ENCODE data around the gene FHOD3.
A peak's percentile ranks its signal among the peaks of the same experiment; 100 is the strongest.

The FHOD3 gene

DNA sequence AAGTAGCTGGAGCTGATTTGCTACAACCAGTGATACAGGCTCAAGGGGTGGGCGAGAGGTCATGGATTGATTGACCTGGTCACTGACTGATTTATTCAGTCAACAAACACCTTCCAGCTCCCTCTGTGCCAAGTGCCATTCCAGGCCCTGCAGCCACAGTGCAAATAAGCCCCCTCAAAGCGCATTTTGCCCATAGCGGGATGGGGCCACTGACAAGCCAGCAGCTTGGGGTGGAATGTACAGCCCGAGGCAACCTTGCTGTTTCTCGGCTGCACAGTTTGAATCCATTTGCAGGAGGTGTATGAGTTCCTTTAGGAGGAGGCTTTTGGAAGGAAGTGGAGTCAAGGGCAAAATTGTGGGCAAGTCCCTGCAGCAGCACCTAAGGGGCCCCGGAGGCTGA, 296.1 kb downstream of the FHOD3 start:
- Histone ChIP-seq H3K4me3 (ENCODE audit: low read length, poor library complexity, severe bottlenecking) (no peak overlapping the region), H3K36me3 (ENCODE audit: insufficient read depth, low read length) (no peaks in the 10 kb centered on the region), H4K20me1 (ENCODE audit: insufficient read depth, low read length, poor library complexity, severe bottlenecking) (no peaks in the 10 kb centered on the region), H3K27me3 (ENCODE audit: insufficient read depth, low read length, poor library complexity, severe bottlenecking) (no peaks in the 10 kb centered on the region), H3F3A (ENCODE audit: low read depth) (no peaks in the 10 kb centered on the region), H3K4me1 (ENCODE audit: insufficient read depth, low read length, poor library complexity, severe bottlenecking) (peaks cover 35% of the 10 kb centered on the region), H2AFZ (ENCODE audit: low read length) (no peak overlapping the region), H3K9me2 (replicated peaks; ENCODE audit: low read depth, low read length) (no peaks in the 10 kb centered on the region), H3K9ac (ENCODE audit: low read depth, low read length, poor library complexity, severe bottlenecking) (no peak overlapping the region), H3K79me2 (ENCODE audit: insufficient read depth, low read length) (no peaks in the 10 kb centered on the region), H3K9me3 (ENCODE audit: insufficient read depth, low read depth, low read length) (no peaks in the 10 kb centered on the region), H3K4me2 (ENCODE audit: low read depth, low read length, poor library complexity, severe bottlenecking) (no peak overlapping the region)
- TF ChIP-seq EZH2phosphoT487 (IDR thresholded peaks at IDR 0.05; ENCODE audit: borderline replicate concordance) = no peak

DNA sequence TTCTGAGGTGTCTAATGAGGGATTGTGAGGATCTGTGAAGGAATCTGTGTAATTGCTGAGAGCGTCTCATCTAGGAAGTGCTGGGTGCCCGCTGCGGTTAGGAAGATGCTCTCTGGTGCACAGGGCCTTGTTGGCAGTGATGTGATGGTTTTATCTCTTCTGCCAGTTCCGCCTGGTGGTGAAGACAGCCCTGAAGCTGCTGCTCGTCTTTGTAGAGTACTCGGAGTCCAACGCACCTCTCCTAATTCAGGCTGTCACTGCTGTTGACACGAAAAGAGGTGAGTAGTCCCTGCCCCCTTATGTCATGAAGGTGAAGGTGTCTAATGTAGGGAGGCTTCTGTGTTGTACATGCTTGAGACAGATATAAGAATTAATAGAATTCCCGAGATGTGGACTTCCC, 297.1 kb downstream of the FHOD3 start:
- Histone ChIP-seq H4K20me1 (ENCODE audit: insufficient read depth, low read length, poor library complexity, severe bottlenecking) (no peaks in the 10 kb centered on the region), H2AFZ (ENCODE audit: low read length) (peak overlapping the region; percentile 52; the same call in 1 of the 2 replicates), H3K36me3 (ENCODE audit: insufficient read depth, low read length) (no peaks in the 10 kb centered on the region), H3K9me2 (replicated peaks; ENCODE audit: low read depth, low read length) (no peaks in the 10 kb centered on the region), H3K4me1 (ENCODE audit: insufficient read depth, low read length, poor library complexity, severe bottlenecking) (peaks cover 26% of the 10 kb centered on the region), H3K27me3 (ENCODE audit: insufficient read depth, low read length, poor library complexity, severe bottlenecking) (no peaks in the 10 kb centered on the region), H3K79me2 (ENCODE audit: insufficient read depth, low read length) (no peaks in the 10 kb centered on the region), H3K4me3 (ENCODE audit: low read length, poor library complexity, severe bottlenecking) (no peak overlapping the region), H3K9me3 (ENCODE audit: insufficient read depth, low read depth, low read length) (no peaks in the 10 kb centered on the region), H3K9ac (ENCODE audit: low read depth, low read length, poor library complexity, severe bottlenecking) (no peak overlapping the region), H3K4me2 (ENCODE audit: low read depth, low read length, poor library complexity, severe bottlenecking) (no peak overlapping the region), H3F3A (ENCODE audit: low read depth) (no peaks in the 10 kb centered on the region)
- no peak for TF ChIP-seq EZH2phosphoT487 (IDR thresholded peaks at IDR 0.05; ENCODE audit: borderline replicate concordance)
- TF ChIP-seq, protein P1, sequence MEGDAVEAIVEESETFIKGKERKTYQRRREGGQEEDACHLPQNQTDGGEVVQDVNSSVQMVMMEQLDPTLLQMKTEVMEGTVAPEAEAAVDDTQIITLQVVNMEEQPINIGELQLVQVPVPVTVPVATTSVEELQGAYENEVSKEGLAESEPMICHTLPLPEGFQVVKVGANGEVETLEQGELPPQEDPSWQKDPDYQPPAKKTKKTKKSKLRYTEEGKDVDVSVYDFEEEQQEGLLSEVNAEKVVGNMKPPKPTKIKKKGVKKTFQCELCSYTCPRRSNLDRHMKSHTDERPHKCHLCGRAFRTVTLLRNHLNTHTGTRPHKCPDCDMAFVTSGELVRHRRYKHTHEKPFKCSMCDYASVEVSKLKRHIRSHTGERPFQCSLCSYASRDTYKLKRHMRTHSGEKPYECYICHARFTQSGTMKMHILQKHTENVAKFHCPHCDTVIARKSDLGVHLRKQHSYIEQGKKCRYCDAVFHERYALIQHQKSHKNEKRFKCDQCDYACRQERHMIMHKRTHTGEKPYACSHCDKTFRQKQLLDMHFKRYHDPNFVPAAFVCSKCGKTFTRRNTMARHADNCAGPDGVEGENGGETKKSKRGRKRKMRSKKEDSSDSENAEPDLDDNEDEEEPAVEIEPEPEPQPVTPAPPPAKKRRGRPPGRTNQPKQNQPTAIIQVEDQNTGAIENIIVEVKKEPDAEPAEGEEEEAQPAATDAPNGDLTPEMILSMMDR (conservative IDR thresholded peaks at IDR 0.05; ENCODE audit: low read length) = no peak

DNA sequence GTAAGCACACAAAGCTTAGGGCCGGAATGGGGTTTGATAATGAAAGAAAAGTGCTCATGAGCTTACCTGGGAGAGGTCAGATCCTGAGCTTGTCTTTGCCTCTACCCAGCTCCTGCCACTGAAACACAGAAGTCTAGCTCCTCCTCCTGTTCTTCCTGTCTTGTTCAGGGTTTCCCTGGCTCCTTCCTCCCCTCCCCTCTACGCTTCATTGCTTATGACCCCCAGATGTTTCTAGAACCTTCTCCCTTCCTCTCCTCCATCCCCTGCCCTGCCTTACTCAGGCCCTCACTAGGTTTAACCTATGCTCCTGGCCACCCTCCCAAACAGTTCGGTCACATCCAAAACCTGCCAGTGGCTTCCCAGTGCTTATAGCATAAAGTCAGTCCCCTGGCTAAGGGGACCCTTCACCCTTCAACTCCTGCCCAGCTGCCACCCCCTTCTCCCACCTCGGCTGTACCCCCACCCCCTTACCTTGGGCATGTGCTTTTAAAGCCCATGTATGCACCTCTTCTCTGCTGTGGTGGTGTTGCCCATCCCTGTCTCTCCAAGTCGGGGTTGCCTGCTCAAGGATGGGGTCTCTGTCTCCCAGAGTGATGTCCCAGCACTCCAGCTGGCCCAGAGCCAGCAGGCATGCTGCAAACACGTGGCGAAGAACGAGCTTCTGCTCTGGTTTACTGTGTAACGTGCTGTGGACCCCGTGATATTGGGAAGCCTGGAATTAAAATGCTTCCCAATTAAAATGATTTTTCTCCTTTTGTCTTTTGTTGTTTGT, 297.7 kb downstream of the FHOD3 start:
- Histone ChIP-seq H3K4me1 (ENCODE audit: insufficient read depth, low read length, poor library complexity, severe bottlenecking) (peaks cover 21% of the 10 kb centered on the region), H3K27me3 (ENCODE audit: insufficient read depth, low read length, poor library complexity, severe bottlenecking) (no peaks in the 10 kb centered on the region), H3K36me3 (ENCODE audit: insufficient read depth, low read length) (no peaks in the 10 kb centered on the region), H2AFZ (ENCODE audit: low read length) (peak overlapping the region; percentile 52; the same call in 1 of the 2 replicates), H3K79me2 (ENCODE audit: insufficient read depth, low read length) (no peaks in the 10 kb centered on the region), H3K4me2 (ENCODE audit: low read depth, low read length, poor library complexity, severe bottlenecking) (no peak overlapping the region), H3F3A (ENCODE audit: low read depth) (no peaks in the 10 kb centered on the region), H3K9me3 (ENCODE audit: insufficient read depth, low read depth, low read length) (no peaks in the 10 kb centered on the region), H3K9me2 (replicated peaks; ENCODE audit: low read depth, low read length) (no peaks in the 10 kb centered on the region), H3K4me3 (ENCODE audit: low read length, poor library complexity, severe bottlenecking) (no peak overlapping the region), H4K20me1 (ENCODE audit: insufficient read depth, low read length, poor library complexity, severe bottlenecking) (no peaks in the 10 kb centered on the region), H3K9ac (ENCODE audit: low read depth, low read length, poor library complexity, severe bottlenecking) (no peak overlapping the region)
- no peak for TF ChIP-seq EZH2phosphoT487 (IDR thresholded peaks at IDR 0.05; ENCODE audit: borderline replicate concordance)
- TF ChIP-seq, protein P1 (conservative IDR thresholded peaks at IDR 0.05; ENCODE audit: low read length) = no peak

DNA sequence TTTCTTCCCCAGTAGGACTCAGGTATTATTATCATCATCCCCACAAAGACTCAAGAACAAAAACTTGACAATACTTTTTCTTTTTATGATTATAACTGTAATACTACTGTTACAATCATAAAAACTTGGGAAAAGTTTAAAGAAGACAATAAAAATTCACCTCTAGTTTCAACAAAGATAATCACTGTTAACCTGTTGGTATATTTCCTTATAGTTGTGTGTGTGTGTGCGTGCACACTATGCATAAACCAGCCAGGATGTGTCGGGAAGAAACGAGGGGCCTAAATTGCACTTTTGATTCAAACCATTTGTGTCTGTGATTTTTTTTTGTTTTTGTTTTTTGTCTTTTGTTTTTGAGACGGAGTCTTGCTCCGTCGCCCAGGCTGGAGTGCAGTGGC, 298.3 kb downstream of the FHOD3 start:
- no peaks in the 10 kb centered on the region for H3K36me3 ChIP-seq (ENCODE audit: insufficient read depth, low read length)
- no peak overlapping the region for H3K4me2 ChIP-seq (ENCODE audit: low read depth, low read length, poor library complexity, severe bottlenecking)
- no peaks in the 10 kb centered on the region for H3K79me2 ChIP-seq (ENCODE audit: insufficient read depth, low read length)
- no peaks in the 10 kb centered on the region for H3K9me3 ChIP-seq (ENCODE audit: insufficient read depth, low read depth, low read length)
- H3K4me3 ChIP-seq (ENCODE audit: low read length, poor library complexity, severe bottlenecking) = no peak overlapping the region
- H3K27me3 ChIP-seq (ENCODE audit: insufficient read depth, low read length, poor library complexity, severe bottlenecking) = no peaks in the 10 kb centered on the region
- H3F3A ChIP-seq (ENCODE audit: low read depth) = no peaks in the 10 kb centered on the region
- no peaks in the 10 kb centered on the region for H3K9me2 ChIP-seq (replicated peaks; ENCODE audit: low read depth, low read length)
- no peak for TF ChIP-seq EZH2phosphoT487 (IDR thresholded peaks at IDR 0.05; ENCODE audit: borderline replicate concordance)
- TF ChIP-seq, protein P1 (conservative IDR thresholded peaks at IDR 0.05; ENCODE audit: low read length) = no peak
- H2AFZ ChIP-seq (ENCODE audit: low read length) = no peak overlapping the region
- H4K20me1 ChIP-seq (ENCODE audit: insufficient read depth, low read length, poor library complexity, severe bottlenecking) = no peaks in the 10 kb centered on the region
- no peak overlapping the region for H3K9ac ChIP-seq (ENCODE audit: low read depth, low read length, poor library complexity, severe bottlenecking)
- peaks cover 18% of the 10 kb centered on the region for H3K4me1 ChIP-seq (ENCODE audit: insufficient read depth, low read length, poor library complexity, severe bottlenecking)
